ENCODE data around the gene DCAF8.

Gene DCAF8

DNA sequence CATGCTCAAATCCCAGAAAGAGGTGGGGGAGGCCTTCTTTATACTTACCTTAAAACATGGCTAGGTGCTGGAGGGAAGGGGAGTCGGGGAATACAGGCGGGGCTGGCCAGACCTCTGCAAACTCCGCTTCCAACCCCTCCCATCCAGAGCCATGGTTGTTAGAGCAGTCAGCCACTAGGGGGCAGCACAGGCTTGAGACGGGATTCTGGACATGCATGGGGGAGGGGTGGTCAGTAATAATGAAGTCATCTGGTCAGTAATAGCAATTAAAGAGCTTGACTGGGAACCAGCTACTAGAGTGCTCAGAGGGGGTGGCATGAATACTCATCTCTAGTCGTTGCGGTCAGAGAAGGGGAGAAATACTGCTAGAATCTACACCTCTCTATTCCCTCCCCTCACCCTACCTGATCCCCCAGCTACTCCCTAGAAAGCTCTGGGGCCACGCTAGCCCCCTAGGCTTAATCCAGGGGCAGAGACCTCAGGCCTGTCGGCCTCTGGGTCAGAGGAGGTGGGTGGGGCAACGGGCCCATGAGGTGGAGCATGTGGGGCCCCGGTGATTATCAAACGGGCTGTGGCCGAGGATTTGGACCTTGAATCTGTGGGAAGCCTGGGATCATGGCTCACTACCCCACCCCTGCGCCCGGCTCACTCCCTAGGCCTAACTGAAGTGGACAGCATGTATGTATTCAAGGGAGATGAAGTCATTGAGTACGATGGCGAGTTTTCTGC, 69.1 kb downstream of the DCAF8 start:
- Histone ChIP-seq H3K36me3 (ENCODE audit: control insufficient read depth, insufficient read depth, low read length) (no peaks in the 10 kb centered on the region), H3K4me1 (ENCODE audit: control insufficient read depth, low read depth, low read length) (peaks cover 30% of the 10 kb centered on the region), H3K56ac (ENCODE audit: low read length) (peak overlapping the region; percentile 84), H4K8ac (ENCODE audit: low read depth, low read length) (no peak overlapping the region), H3K27ac (ENCODE audit: low read depth, low read length) (no peak overlapping the region), H3K79me2 (ENCODE audit: control insufficient read depth, insufficient read depth, low read length) (no peaks in the 10 kb centered on the region), H3K4ac (ENCODE audit: low read depth, low read length) (no peak overlapping the region), H3K23ac (ENCODE audit: low read length) (no peak overlapping the region), H3K79me1 (ENCODE audit: low read length) (no peaks in the 10 kb centered on the region), H3K4me3 (ENCODE audit: low read length) (no peak overlapping the region), H3K4me2 (ENCODE audit: low read length) (no peak overlapping the region), H3K27me3 (ENCODE audit: insufficient read depth, low read length, poor library complexity) (no peaks in the 10 kb centered on the region), H2BK5ac (ENCODE audit: low read length) (peak overlapping the region; percentile 70), H3K18ac (ENCODE audit: low read length) (no peak overlapping the region), H2BK120ac (ENCODE audit: low read depth, low read length) (peak overlapping the region; percentile 8), H2BK15ac (replicated peaks; ENCODE audit: low read depth) (no peak overlapping the region), H4K5ac (ENCODE audit: low read length) (no peak overlapping the region), H2AK5ac (ENCODE audit: low read length) (no peak overlapping the region), H3K9ac (ENCODE audit: low read length) (peak overlapping the region; percentile 48)
- DNase-seq = peak; percentile 96
- WGBS (ENCODE audit: extremely low coverage, insufficient coverage, low lambda C conversion rate) = no CpG with 5 or more reads among the region's 16 CpGs

DNA sequence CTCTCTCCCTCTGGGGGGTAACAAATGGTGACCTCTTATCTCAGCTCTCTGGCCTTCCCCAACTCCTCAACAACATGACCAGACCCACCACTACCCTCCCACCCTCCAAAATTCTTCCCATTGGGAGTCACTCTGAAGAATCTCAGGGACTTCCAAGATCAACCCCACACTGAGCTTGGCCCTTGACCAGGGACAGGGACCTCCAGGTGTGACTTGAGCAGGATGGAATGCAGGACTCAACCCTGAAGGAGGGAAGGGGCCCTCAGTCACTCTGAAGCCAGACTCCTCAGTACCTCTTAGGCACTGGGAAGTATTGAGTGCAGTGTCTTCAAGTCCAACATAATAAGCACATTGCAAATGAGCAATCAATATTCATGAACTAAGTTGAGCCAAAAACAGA, 70.1 kb downstream of the DCAF8 start:
- Histone ChIP-seq H2BK120ac (ENCODE audit: low read depth, low read length) (no peak overlapping the region), H3K27me3 (ENCODE audit: insufficient read depth, low read length, poor library complexity) (no peaks in the 10 kb centered on the region), H3K18ac (ENCODE audit: low read length) (no peak overlapping the region), H2AK5ac (ENCODE audit: low read length) (peak overlapping the region; percentile 88), H3K36me3 (ENCODE audit: control insufficient read depth, insufficient read depth, low read length) (no peaks in the 10 kb centered on the region), H3K4me3 (ENCODE audit: low read length) (no peak overlapping the region), H3K9ac (ENCODE audit: low read length) (peak overlapping the region; percentile 24), H3K23ac (ENCODE audit: low read length) (no peak overlapping the region), H3K79me1 (ENCODE audit: low read length) (no peaks in the 10 kb centered on the region), H3K27ac (ENCODE audit: low read depth, low read length) (no peak overlapping the region), H4K8ac (ENCODE audit: low read depth, low read length) (no peak overlapping the region), H2BK15ac (replicated peaks; ENCODE audit: low read depth) (no peak overlapping the region), H4K5ac (ENCODE audit: low read length) (no peak overlapping the region), H3K79me2 (ENCODE audit: control insufficient read depth, insufficient read depth, low read length) (no peaks in the 10 kb centered on the region), H3K4ac (ENCODE audit: low read depth, low read length) (no peak overlapping the region), H2BK5ac (ENCODE audit: low read length) (peak overlapping the region; percentile 6), H3K56ac (ENCODE audit: low read length) (peak overlapping the region; percentile 82), H3K4me1 (ENCODE audit: control insufficient read depth, low read depth, low read length) (peaks cover 30% of the 10 kb centered on the region), H3K4me2 (ENCODE audit: low read length) (no peak overlapping the region)
- DNase-seq = peak; percentile 82

DNA sequence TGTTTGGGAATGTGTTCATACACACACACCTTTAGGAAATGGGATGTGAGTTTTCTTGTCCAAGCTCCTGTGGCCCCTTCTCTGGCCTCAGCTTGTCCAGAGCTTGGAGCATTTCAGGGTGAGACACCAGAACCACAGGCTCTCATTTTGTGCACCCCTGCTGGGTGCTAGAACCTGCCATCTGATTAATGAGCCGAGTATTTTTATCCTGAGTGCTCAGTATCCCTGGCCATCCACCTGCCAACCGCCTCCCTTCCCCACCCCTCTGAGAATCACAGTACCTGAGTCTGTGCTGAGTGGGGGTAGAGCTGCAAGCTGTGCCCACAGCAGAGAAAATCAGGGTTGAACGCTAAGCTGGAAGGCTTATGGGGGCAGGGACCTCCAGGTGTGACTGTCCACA, 70.6 kb downstream of the DCAF8 start:
- H3K4me3 ChIP-seq (ENCODE audit: low read length) = no peak overlapping the region
- H3K23ac ChIP-seq (ENCODE audit: low read length) = no peak overlapping the region
- peaks cover 30% of the 10 kb centered on the region for H3K4me1 ChIP-seq (ENCODE audit: control insufficient read depth, low read depth, low read length)
- H4K8ac ChIP-seq (ENCODE audit: low read depth, low read length) = no peak overlapping the region
- no peak overlapping the region for H3K27ac ChIP-seq (ENCODE audit: low read depth, low read length)
- H2BK15ac ChIP-seq (replicated peaks; ENCODE audit: low read depth) = no peak overlapping the region
- peak overlapping the region; percentile 3 for H3K56ac ChIP-seq (ENCODE audit: low read length)
- no peak overlapping the region for H2BK5ac ChIP-seq (ENCODE audit: low read length)
- H2BK120ac ChIP-seq (ENCODE audit: low read depth, low read length) = no peak overlapping the region
- no peaks in the 10 kb centered on the region for H3K79me2 ChIP-seq (ENCODE audit: control insufficient read depth, insufficient read depth, low read length)
- H4K5ac ChIP-seq (ENCODE audit: low read length) = no peak overlapping the region
- no peak overlapping the region for H3K4ac ChIP-seq (ENCODE audit: low read depth, low read length)
- no peak overlapping the region for H3K18ac ChIP-seq (ENCODE audit: low read length)
- DNase-seq = no peak
- H3K9ac ChIP-seq (ENCODE audit: low read length) = no peak overlapping the region
- H3K4me2 ChIP-seq (ENCODE audit: low read length) = no peak overlapping the region
- H3K36me3 ChIP-seq (ENCODE audit: control insufficient read depth, insufficient read depth, low read length) = no peaks in the 10 kb centered on the region
- H3K27me3 ChIP-seq (ENCODE audit: insufficient read depth, low read length, poor library complexity) = no peaks in the 10 kb centered on the region
- no CpG with 5 or more reads among the region's 3 CpGs for WGBS (ENCODE audit: extremely low coverage, insufficient coverage, low lambda C conversion rate)
- H2AK5ac ChIP-seq (ENCODE audit: low read length) = no peak overlapping the region
- no peaks in the 10 kb centered on the region for H3K79me1 ChIP-seq (ENCODE audit: low read length)

DNA sequence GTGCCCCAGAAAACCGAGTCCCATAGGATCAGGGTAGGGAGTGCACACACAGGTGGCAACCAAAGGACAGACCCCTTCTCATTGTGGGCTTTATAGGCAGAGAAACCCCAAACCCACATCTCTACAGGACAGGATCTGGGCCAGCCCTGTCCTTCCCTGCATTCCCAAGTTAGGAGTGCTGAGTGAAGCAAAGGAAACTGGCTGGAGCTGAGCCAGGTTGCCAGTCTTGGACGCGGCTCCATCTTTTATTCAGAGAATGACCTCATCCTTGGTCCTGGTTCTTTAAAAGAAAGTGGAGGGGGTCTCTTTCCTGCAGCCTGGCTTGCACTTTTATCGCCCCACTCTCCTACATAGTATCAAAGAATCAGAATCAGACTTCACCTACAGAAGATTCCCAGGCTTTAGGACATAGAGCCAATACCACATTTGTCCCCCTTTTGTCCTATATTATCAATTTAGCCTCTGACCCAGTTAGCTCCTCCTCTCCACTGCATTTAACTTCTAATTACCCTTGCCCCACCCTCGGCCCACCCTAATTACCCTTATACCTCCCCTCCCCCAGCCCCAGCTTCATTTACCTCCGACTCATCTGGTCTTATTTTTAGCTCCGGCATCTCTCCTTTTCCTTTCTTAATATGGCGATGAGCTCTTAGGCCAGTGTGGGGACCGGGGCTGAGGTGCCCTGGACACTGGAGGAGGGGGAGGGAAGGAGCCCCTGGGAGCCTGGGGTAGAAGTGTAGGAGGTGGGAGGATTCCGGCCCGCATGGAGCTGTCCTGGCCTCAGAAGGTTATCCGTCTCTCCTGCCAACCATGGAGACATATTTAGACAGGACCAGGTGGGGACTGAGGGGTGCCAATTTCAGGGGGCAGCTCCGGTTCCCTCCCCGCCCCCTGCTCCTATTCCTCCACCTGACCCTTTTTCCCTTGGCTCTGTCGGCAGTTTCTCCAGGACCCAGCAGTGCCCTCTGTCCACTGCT, 72.4 kb downstream of the DCAF8 start, which contains the start of gene CASQ1:
CASQ1 (plus strand) TSS at position 927 of the 977 bp plus-strand sequence. CDS start 177 bp downstream, outside the sequence.
- Histone ChIP-seq H3K9ac (ENCODE audit: low read length) (no peak within 1 kb of the TSS), H2BK15ac (replicated peaks; ENCODE audit: low read depth) (no peak within 1 kb of the TSS), H3K27me3 (ENCODE audit: insufficient read depth, low read length, poor library complexity) (no peaks in the 10 kb centered on the region), H4K5ac (ENCODE audit: low read length) (no peak within 1 kb of the TSS), H3K4me2 (ENCODE audit: low read length) (no peak within 1 kb of the TSS), H3K18ac (ENCODE audit: low read length) (peak within 1 kb of the TSS; percentile 22), H3K27ac (ENCODE audit: low read depth, low read length) (no peak within 1 kb of the TSS), H3K36me3 (ENCODE audit: control insufficient read depth, insufficient read depth, low read length) (no peaks in the 10 kb centered on the region), H3K4me3 (ENCODE audit: low read length) (no peak within 1 kb of the TSS), H2BK120ac (ENCODE audit: low read depth, low read length) (no peak within 1 kb of the TSS), H3K56ac (ENCODE audit: low read length) (peak within 1 kb of the TSS; percentile 61), H3K79me2 (ENCODE audit: control insufficient read depth, insufficient read depth, low read length) (no peaks in the 10 kb centered on the region), H3K79me1 (ENCODE audit: low read length) (no peaks in the 10 kb centered on the region), H3K23ac (ENCODE audit: low read length) (no peak within 1 kb of the TSS), H2AK5ac (ENCODE audit: low read length) (peak within 1 kb of the TSS; percentile 90), H2BK5ac (ENCODE audit: low read length) (peak within 1 kb of the TSS; percentile 37), H3K4me1 (ENCODE audit: control insufficient read depth, low read depth, low read length) (peaks cover 30% of the 10 kb centered on the region), H3K4ac (ENCODE audit: low read depth, low read length) (peak within 1 kb of the TSS; percentile 46), H4K8ac (ENCODE audit: low read depth, low read length) (no peak within 1 kb of the TSS)
- no peak for DNase-seq
- no CpG with 5 or more reads among the region's 15 CpGs for WGBS (ENCODE audit: extremely low coverage, insufficient coverage, low lambda C conversion rate)

DNA sequence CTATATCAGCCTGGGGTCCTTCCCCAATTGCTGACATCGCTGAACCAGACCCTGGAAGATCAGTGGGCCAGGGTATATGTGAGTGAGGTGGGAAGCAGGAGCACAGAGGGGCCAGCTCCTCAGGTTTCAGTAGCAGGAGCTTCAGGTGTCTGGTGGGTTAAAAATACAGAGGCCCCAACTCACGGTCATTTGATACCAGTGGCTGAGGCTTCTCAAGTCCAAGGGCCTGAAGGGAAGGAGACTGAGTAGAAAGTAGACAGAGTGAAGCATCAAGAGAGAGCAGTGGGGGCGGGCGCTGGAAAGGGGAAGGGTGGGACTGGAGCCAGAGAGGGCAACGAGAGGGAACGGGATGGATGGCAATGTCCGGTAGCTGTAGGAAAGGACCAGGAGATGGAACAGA, 74.0 kb downstream of the DCAF8 start:
- Histone ChIP-seq H4K5ac (ENCODE audit: low read length) (no peak overlapping the region), H3K4me2 (ENCODE audit: low read length) (no peak overlapping the region), H2BK5ac (ENCODE audit: low read length) (no peak overlapping the region), H2AK5ac (ENCODE audit: low read length) (no peak overlapping the region), H4K8ac (ENCODE audit: low read depth, low read length) (no peak overlapping the region), H3K79me2 (ENCODE audit: control insufficient read depth, insufficient read depth, low read length) (no peaks in the 10 kb centered on the region), H3K27me3 (ENCODE audit: insufficient read depth, low read length, poor library complexity) (no peaks in the 10 kb centered on the region), H3K23ac (ENCODE audit: low read length) (no peak overlapping the region), H3K27ac (ENCODE audit: low read depth, low read length) (no peak overlapping the region), H3K36me3 (ENCODE audit: control insufficient read depth, insufficient read depth, low read length) (no peaks in the 10 kb centered on the region), H3K79me1 (ENCODE audit: low read length) (no peaks in the 10 kb centered on the region), H3K4ac (ENCODE audit: low read depth, low read length) (no peak overlapping the region), H2BK15ac (replicated peaks; ENCODE audit: low read depth) (no peak overlapping the region), H2BK120ac (ENCODE audit: low read depth, low read length) (no peak overlapping the region), H3K18ac (ENCODE audit: low read length) (no peak overlapping the region), H3K4me1 (ENCODE audit: control insufficient read depth, low read depth, low read length) (peaks cover 25% of the 10 kb centered on the region), H3K9ac (ENCODE audit: low read length) (no peak overlapping the region), H3K56ac (ENCODE audit: low read length) (no peak overlapping the region), H3K4me3 (ENCODE audit: low read length) (no peak overlapping the region)
- WGBS (ENCODE audit: extremely low coverage, insufficient coverage, low lambda C conversion rate) = no CpG with 5 or more reads among the region's 7 CpGs
- no peak for DNase-seq

Data from mesendoderm (in vitro differentiated cells).